Psoas muscle (tissue), 8 donors: ENCODE measurements around the gene HSD11B2. TPM values are rescaled to one million over a fixed set of nuclear protein-coding genes. Genes with fewer than 3 reads are reported as not detected.

Source experiments
- ATAC-seq, 4 donors: fragments of 200-7000 bp; cut with Tn5 transposase; one replicate each; pipeline ENCODE4 v1.9.1; 2020; ENCODE audit warnings: moderate library complexity in 3 of 4, mild to moderate bottlenecking in 2 of 4
- DNase-seq, 2 donors: peaks; one replicate each; pipeline ENCODE4 v3.0.0-alpha.2; 2020
- H3K27ac ChIP-seq: fragments of 200-600 bp; one replicate; pipeline ENCODE4 v1.8.0; 2022
- H3K27me3 ChIP-seq, 3 donors: fragments of 200-600 bp in 1 of 3; one replicate each; pipeline versions ENCODE4 v1.6.1 to v1.8.0; 2013 to 2022; ENCODE audit warnings: low read length in 2 of 3, mild to moderate bottlenecking in 2 of 3, moderate library complexity in 1 of 3; ENCODE audit not compliant: insufficient read depth in 3 of 3
- H3K36me3 ChIP-seq, 2 donors: fragments of 200-600 bp in 1 of 2; one replicate each; pipeline versions ENCODE4 v1.6.1 to v1.8.0; 2013 to 2022; ENCODE audit warnings: low read depth in 1 of 2, mild to moderate bottlenecking in 1 of 2, moderate library complexity in 1 of 2; ENCODE audit not compliant: insufficient read depth in 1 of 2
- H3K4me1 ChIP-seq: fragments of 200-600 bp; one replicate; pipeline ENCODE4 v1.8.0; 2022
- H3K4me3 ChIP-seq: fragments of 200-600 bp; one replicate; pipeline ENCODE4 v1.8.0; 2022; ENCODE audit warnings: mild to moderate bottlenecking
- H3K9me3 ChIP-seq: fragments of 200-600 bp; one replicate; pipeline ENCODE4 v1.8.0; 2022
- WGBS, 3 donors: extraction: QIAGEN DNeasy Blood & Tissue Kit; methylation state at CpG; one replicate each; pipeline versions ENCODE4 v1.1.6 to v1.1.7; 2013; 5-methylcytosine and 5-hydroxymethylcytosine counted together
- intact Hi-C, 2 donors: fragments of 100-400 bp; cut with DNase I; formaldehyde crosslinking; loops; one replicate each; pipeline versions ENCODE4 v1.11.0 to v1.14.2; 2022
- polyA plus RNA-seq, 3 donors: library from polyadenylated mRNA; stranded (reverse); fragments of 200-250 nt; gene quantifications; one replicate each; pipeline ENCODE4 v1.2.3, GENCODE V29; 2013
- total RNA-seq, 4 donors: library from RNA; stranded (reverse); fragmentation: NEBNext Ultra II Directional in 2 of 4; extraction: Animal tissue kit (Norgen Biotek cat#: 25700) in 2 of 4; gene quantifications; one replicate each; pipeline versions ENCODE4 v1.2.1 to v1.2.4, GENCODE V29; 2021 to 2023
- TF ChIP-seq, protein P1 (sequence below): fragments of 200-600 bp; IDR thresholded peaks from one replicate; pipeline ENCODE4 v1.8.0; 2022; ENCODE audit warnings: antibody characterized with exemption
- donor health status: healthy with polysubstance abuse.
- donor health status: DM: no; HTN: no; CAD: no; lungs with moderate emphysema.
- donor health status: Bipolar disorder and iron deficiency.
- donor health status: healthy.
- donor health status: DM: yes; HTN: yes; CAD: no.
- donor health status: DM: no; HTN: no; CAD: no.
- donor health status: DM: no; HTN: no; CAD: no.
- donor health status: DM: yes; HTN: yes; CAD: no.

Gene HSD11B2
- total and polyA plus RNA-seq, 7 donors, result 0.11 to 0.71 (median 0.27) TPM

DNA sequence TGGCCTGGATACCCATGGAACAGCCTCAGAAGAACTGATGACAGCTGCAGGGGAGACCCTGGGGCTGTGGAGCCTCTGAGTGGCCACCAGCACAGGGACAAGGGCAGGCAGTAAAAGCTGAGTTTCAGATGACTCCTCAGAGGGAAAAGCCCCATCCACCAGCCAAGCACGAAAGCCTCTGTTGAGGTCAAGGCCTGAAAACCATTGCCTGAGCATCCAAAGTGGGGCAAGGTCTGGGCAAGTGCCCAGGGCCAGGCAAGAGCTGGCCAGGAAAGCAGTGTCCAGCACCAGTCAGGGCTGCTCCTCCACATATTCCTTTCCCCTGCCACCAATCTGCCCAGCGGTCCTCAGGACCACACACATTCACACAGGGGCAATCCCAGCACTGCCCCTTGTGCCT, 33.6 kb downstream of the HSD11B2 start:
- WGBS, 3 donors, result 29 to 66% (median 39%) methylated on average over 2 of the region's 2 CpGs
- TF ChIP-seq, protein P1, sequence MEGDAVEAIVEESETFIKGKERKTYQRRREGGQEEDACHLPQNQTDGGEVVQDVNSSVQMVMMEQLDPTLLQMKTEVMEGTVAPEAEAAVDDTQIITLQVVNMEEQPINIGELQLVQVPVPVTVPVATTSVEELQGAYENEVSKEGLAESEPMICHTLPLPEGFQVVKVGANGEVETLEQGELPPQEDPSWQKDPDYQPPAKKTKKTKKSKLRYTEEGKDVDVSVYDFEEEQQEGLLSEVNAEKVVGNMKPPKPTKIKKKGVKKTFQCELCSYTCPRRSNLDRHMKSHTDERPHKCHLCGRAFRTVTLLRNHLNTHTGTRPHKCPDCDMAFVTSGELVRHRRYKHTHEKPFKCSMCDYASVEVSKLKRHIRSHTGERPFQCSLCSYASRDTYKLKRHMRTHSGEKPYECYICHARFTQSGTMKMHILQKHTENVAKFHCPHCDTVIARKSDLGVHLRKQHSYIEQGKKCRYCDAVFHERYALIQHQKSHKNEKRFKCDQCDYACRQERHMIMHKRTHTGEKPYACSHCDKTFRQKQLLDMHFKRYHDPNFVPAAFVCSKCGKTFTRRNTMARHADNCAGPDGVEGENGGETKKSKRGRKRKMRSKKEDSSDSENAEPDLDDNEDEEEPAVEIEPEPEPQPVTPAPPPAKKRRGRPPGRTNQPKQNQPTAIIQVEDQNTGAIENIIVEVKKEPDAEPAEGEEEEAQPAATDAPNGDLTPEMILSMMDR, result no peak
- Histone ChIP-seq H3K4me3 (no peak overlapping the region), H3K4me1 (peaks cover 84% of the 10 kb centered on the region), H3K27me3 (no peaks in the 10 kb centered on the region), H3K27ac (peak overlapping the region; percentile 11), H3K9me3 (no peaks in the 10 kb centered on the region), H3K36me3 (peaks cover 0 to 5% of the 10 kb centered on the region in 2 donors)
- DNase-seq, result peak; percentile 41 to 75
- intact Hi-C loops, result loop anchor here (2.0 to 5.0 kb wide), 3 partner anchors 36 to 192 kb away; no protein-coding TSS in a partner anchor
- ATAC-seq, result peak; percentile 28 to 77 (median 64)

- DNase-seq (peak in 1 of 2 donors; percentile 8), ATAC-seq (no peak)
- H3K27me3 ChIP-seq, result no peaks in the 10 kb centered on the region
- H3K4me3 ChIP-seq, result no peak overlapping the region
- TF ChIP-seq, protein P1, result no peak
- peaks cover 82% of the 10 kb centered on the region for H3K4me1 ChIP-seq
- H3K36me3 ChIP-seq, result no peaks in the 10 kb centered on the region
- WGBS, 3 donors, result 79 to 83% (median 79%) methylated on average over 6 of the region's 6 CpGs
- intact Hi-C loops, result no loop called here
- H3K27ac ChIP-seq, result no peak overlapping the region
- H3K9me3 ChIP-seq, result no peaks in the 10 kb centered on the region
Observed at GRCh38 chr16:67466581-67466980, 35.7 kb downstream of the HSD11B2 start.

DNA sequence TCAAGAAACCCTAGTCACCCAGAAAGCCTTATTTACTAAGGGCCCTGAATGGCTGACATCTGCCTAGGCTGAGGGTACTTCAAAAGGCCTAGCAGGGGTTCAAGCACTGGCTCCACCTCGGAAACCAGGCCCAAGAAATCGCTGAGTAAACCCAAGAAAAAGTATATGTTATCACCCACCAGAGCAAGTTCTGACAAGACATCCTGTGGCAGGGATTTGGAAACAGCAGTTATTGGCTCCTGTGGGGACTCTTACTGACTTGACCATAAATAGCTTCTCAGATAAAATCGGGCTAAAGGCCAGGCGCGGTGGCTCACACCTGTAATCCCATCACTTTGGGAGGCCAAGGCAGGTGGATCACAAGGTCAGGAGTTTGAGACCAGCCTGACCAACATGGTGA, 37.8 kb downstream of the HSD11B2 start:
- no peak overlapping the region for H3K4me3 ChIP-seq
- DNase-seq, result no peak
- no peak for ATAC-seq
- TF ChIP-seq, protein P1, result no peak
- peaks cover 73% of the 10 kb centered on the region for H3K4me1 ChIP-seq
- H3K27me3 ChIP-seq, result no peaks in the 10 kb centered on the region
- intact Hi-C loops, result no loop called here
- no peaks in the 10 kb centered on the region for H3K36me3 ChIP-seq
- no peaks in the 10 kb centered on the region for H3K9me3 ChIP-seq
- WGBS, 3 donors, result 88 to 96% (median 93%) methylated on average over 5 of the region's 5 CpGs
- no peak overlapping the region for H3K27ac ChIP-seq

GRCh38 chr16:67470359-67470758, 39.4 kb downstream of the HSD11B2 start:
- DNase-seq (peak; percentile 94 to 99), ATAC-seq (peak; percentile 90 to 95 (median 94))
- no peaks in the 10 kb centered on the region for H3K27me3 ChIP-seq
- H3K27ac ChIP-seq, result peak overlapping the region; percentile 59
- WGBS, 3 donors, result 15 to 20% (median 18%) methylated on average over 7 of the region's 7 CpGs
- H3K9me3 ChIP-seq, result no peaks in the 10 kb centered on the region
- peaks cover 67% of the 10 kb centered on the region for H3K4me1 ChIP-seq
- no peaks in the 10 kb centered on the region for H3K36me3 ChIP-seq
- H3K4me3 ChIP-seq, result no peak overlapping the region
- intact Hi-C loops, result no loop called here
- TF ChIP-seq, protein P1, result no peak

DNA sequence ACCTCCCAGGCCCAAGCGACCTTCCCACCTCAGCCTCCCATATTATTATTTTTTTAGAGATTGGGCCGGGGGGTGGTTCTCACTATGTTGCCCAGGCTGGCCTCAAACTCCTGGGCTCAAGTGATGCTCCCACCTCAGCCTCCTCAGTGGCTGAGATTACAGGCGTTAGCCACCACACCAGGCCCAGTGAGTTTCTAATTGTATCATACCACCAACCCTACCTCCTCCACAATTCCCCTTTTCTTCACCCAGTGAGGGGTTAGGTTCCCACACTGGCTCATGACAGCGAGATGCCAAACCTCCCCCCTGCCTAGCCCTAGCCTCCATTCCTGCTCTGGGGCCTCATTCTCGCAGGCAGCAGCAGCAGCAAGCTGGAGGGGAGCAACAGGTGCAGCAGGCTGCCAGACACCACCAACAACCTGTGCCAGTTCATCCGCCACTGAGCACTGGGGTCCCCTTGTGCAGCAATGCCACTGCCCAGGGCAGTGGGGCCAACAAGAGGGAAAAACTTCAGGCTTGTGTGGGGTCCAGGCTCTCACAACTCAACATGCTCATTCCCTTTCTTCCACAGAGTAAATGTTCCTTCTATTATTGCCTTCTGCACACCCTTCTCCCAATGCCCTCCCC, 41.0 kb downstream of the HSD11B2 start:
- intact Hi-C loops, result no loop called here
- TF ChIP-seq, protein P1, result no peak
- ATAC-seq (no peak), DNase-seq (peak in 1 of 2 donors; percentile 46)
- Histone ChIP-seq H3K27ac (no peak overlapping the region), H3K4me1 (peaks cover 76% of the 10 kb centered on the region), H3K36me3 (no peaks in the 10 kb centered on the region), H3K27me3 (no peaks in the 10 kb centered on the region), H3K4me3 (no peak overlapping the region), H3K9me3 (no peaks in the 10 kb centered on the region)
- WGBS, 3 donors, result 84 to 91% (median 87%) methylated on average over 6 of the region's 6 CpGs
